ENCODE data around the gene TNC.

DNA sequence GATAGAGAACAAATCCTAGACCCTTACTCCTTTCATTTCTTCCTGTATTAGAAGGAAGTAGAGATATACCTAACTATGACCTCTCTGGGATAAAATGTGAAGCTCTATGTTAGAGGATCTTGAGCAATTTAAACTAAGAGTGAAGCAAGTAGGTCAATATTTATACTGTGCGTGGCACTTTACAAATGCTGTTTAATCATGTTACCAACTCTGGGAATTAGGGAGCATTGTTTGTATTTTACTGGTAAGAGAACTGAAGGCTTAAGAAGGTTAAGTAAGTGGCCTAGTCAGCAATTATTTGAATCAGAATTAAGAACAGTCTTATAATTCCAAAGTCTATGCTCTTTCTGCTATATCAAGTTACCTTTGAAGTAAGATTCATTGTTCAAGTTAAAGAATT lies 12.0 kb downstream of the TNC start:
- TF ChIP-seq CTCF (IDR thresholded peaks at IDR 0.05 in 8 of 11, conservative IDR thresholded peaks at IDR 0.05 in 3 of 11) (no peak), POLR2A (IDR thresholded peaks at IDR 0.05) (no peak), POLR2AphosphoS5 (IDR thresholded peaks at IDR 0.05) (no peak)

Data from spleen (tissue), 7 donors.